ENCODE data around the gene ALG13.
A peak's percentile ranks its signal among the peaks of the same experiment; 100 is the strongest.
"Not testable (repeated sequence)": the region's sequence is repeated elsewhere in the genome, so short reads cannot be mapped to it uniquely, and the experiment has no call there.

Gene ALG13

GRCh38 chrX:111680988-111681779 is at the start of gene ALG13:
Gene ALG13, plus strand, starts transcription at chrX:111681170. Its CDS starts 49 bp downstream, at chrX:111681219.
- Histone ChIP-seq H3K4me1 (ENCODE audit: insufficient read depth, low read length) (peaks cover 7% of the 10 kb centered on the region; the same call in 1 of the 2 replicates), H3K9me3 (ENCODE audit: control insufficient read depth, insufficient read depth, low read length) (no peaks in the 10 kb centered on the region), H3K36me3 (ENCODE audit: insufficient read depth, low read length) (peaks cover 5% of the 10 kb centered on the region), H3K9ac (ENCODE audit: low read depth, low read length) (peak within 1 kb of the TSS; percentile 100)

- H3K36me3 ChIP-seq (ENCODE audit: insufficient read depth, low read length): no peaks in the 10 kb centered on the region
- no peak overlapping the region for H3K9ac ChIP-seq (ENCODE audit: low read depth, low read length)
- no peaks in the 10 kb centered on the region for H3K9me3 ChIP-seq (ENCODE audit: control insufficient read depth, insufficient read depth, low read length)
- no peaks in the 10 kb centered on the region for H3K4me1 ChIP-seq (ENCODE audit: insufficient read depth, low read length)
Observed at GRCh38 chrX:111634823-111635729, 45.9 kb upstream of the ALG13 start.

GRCh38 chrX:111641969-111642368 is 39.0 kb upstream of the ALG13 start:
- Histone ChIP-seq H3K9ac (ENCODE audit: low read depth, low read length) (no peak overlapping the region), H3K4me1 (ENCODE audit: insufficient read depth, low read length) (no peaks in the 10 kb centered on the region), H3K36me3 (ENCODE audit: insufficient read depth, low read length) (no peaks in the 10 kb centered on the region), H3K9me3 (ENCODE audit: control insufficient read depth, insufficient read depth, low read length) (no peaks in the 10 kb centered on the region)

GRCh38 chrX:111645165-111645564 is 35.8 kb upstream of the ALG13 start:
- not testable (repeated sequence) for H3K9ac ChIP-seq (ENCODE audit: low read depth, low read length); H3K36me3 ChIP-seq (ENCODE audit: insufficient read depth, low read length); H3K9me3 ChIP-seq (ENCODE audit: control insufficient read depth, insufficient read depth, low read length); H3K4me1 ChIP-seq (ENCODE audit: insufficient read depth, low read length)

- H3K9ac ChIP-seq (ENCODE audit: low read depth, low read length): no peak overlapping the region
- no peaks in the 10 kb centered on the region for H3K36me3 ChIP-seq (ENCODE audit: insufficient read depth, low read length)
- no peaks in the 10 kb centered on the region for H3K9me3 ChIP-seq (ENCODE audit: control insufficient read depth, insufficient read depth, low read length)
- H3K4me1 ChIP-seq (ENCODE audit: insufficient read depth, low read length): no peaks in the 10 kb centered on the region
Observed at GRCh38 chrX:111645607-111646006, 35.4 kb upstream of the ALG13 start.

GRCh38 chrX:111646515-111646914 is 34.5 kb upstream of the ALG13 start:
- Histone ChIP-seq H3K36me3 (ENCODE audit: insufficient read depth, low read length) (no peaks in the 10 kb centered on the region), H3K4me1 (ENCODE audit: insufficient read depth, low read length) (no peaks in the 10 kb centered on the region), H3K9me3 (ENCODE audit: control insufficient read depth, insufficient read depth, low read length) (no peaks in the 10 kb centered on the region), H3K9ac (ENCODE audit: low read depth, low read length) (no peak overlapping the region)

GRCh38 chrX:111648802-111649201 is 32.2 kb upstream of the ALG13 start:
- H3K4me1 ChIP-seq (ENCODE audit: insufficient read depth, low read length): no peaks in the 10 kb centered on the region
- no peak overlapping the region for H3K9ac ChIP-seq (ENCODE audit: low read depth, low read length)
- H3K36me3 ChIP-seq (ENCODE audit: insufficient read depth, low read length): no peaks in the 10 kb centered on the region
- no peaks in the 10 kb centered on the region for H3K9me3 ChIP-seq (ENCODE audit: control insufficient read depth, insufficient read depth, low read length)

GRCh38 chrX:111649638-111650037 is 31.3 kb upstream of the ALG13 start:
- Histone ChIP-seq H3K4me1 (ENCODE audit: insufficient read depth, low read length) (no peaks in the 10 kb centered on the region), H3K36me3 (ENCODE audit: insufficient read depth, low read length) (no peaks in the 10 kb centered on the region), H3K9me3 (ENCODE audit: control insufficient read depth, insufficient read depth, low read length) (no peaks in the 10 kb centered on the region), H3K9ac (ENCODE audit: low read depth, low read length) (no peak overlapping the region)

GRCh38 chrX:111650845-111651244 is 30.1 kb upstream of the ALG13 start:
- Histone ChIP-seq H3K9me3 (ENCODE audit: control insufficient read depth, insufficient read depth, low read length) (no peaks in the 10 kb centered on the region), H3K4me1 (ENCODE audit: insufficient read depth, low read length) (no peaks in the 10 kb centered on the region), H3K9ac (ENCODE audit: low read depth, low read length) (no peak overlapping the region), H3K36me3 (ENCODE audit: insufficient read depth, low read length) (no peaks in the 10 kb centered on the region)

- H3K9me3 ChIP-seq (ENCODE audit: control insufficient read depth, insufficient read depth, low read length): no peaks in the 10 kb centered on the region
Observed at GRCh38 chrX:111652719-111653118, 28.3 kb upstream of the ALG13 start.

GRCh38 chrX:111661241-111661640 is 19.7 kb upstream of the ALG13 start:
- Histone ChIP-seq H3K4me1 (ENCODE audit: insufficient read depth, low read length) (peaks cover 9% of the 10 kb centered on the region), H3K36me3 (ENCODE audit: insufficient read depth, low read length) (no peaks in the 10 kb centered on the region), H3K9ac (ENCODE audit: low read depth, low read length) (no peak overlapping the region), H3K9me3 (ENCODE audit: control insufficient read depth, insufficient read depth, low read length) (no peaks in the 10 kb centered on the region)

More at GRCh38 chrX:111652719-111653118, 28.3 kb upstream of the ALG13 start:
- Histone ChIP-seq H3K9ac (ENCODE audit: low read depth, low read length) (no peak overlapping the region), H3K4me1 (ENCODE audit: insufficient read depth, low read length) (no peaks in the 10 kb centered on the region), H3K36me3 (ENCODE audit: insufficient read depth, low read length) (no peaks in the 10 kb centered on the region)

- Histone ChIP-seq H3K9me3 (ENCODE audit: control insufficient read depth, insufficient read depth, low read length) (no peaks in the 10 kb centered on the region), H3K4me1 (ENCODE audit: insufficient read depth, low read length) (peaks cover 9% of the 10 kb centered on the region), H3K9ac (ENCODE audit: low read depth, low read length) (no peak overlapping the region), H3K36me3 (ENCODE audit: insufficient read depth, low read length) (no peaks in the 10 kb centered on the region)
Observed at GRCh38 chrX:111662292-111662691, 18.7 kb upstream of the ALG13 start.

- H3K36me3 ChIP-seq (ENCODE audit: insufficient read depth, low read length): no peaks in the 10 kb centered on the region
- 0 out of 2 replicates have a peak, but pooled peaks cover 8% of the 10 kb centered on the region for H3K4me1 ChIP-seq (ENCODE audit: insufficient read depth, low read length)
- H3K9me3 ChIP-seq (ENCODE audit: control insufficient read depth, insufficient read depth, low read length): no peaks in the 10 kb centered on the region
- H3K9ac ChIP-seq (ENCODE audit: low read depth, low read length): no peak overlapping the region
Observed at GRCh38 chrX:111671668-111672067, 9.3 kb upstream of the ALG13 start.

- Histone ChIP-seq H3K36me3 (ENCODE audit: insufficient read depth, low read length) (peaks cover 13% of the 10 kb centered on the region), H3K9me3 (ENCODE audit: control insufficient read depth, insufficient read depth, low read length) (no peaks in the 10 kb centered on the region), H3K4me1 (ENCODE audit: insufficient read depth, low read length) (peaks cover 6% of the 10 kb centered on the region; the same call in 1 of the 2 replicates), H3K9ac (ENCODE audit: low read depth, low read length) (no peak overlapping the region)
Observed at GRCh38 chrX:111687305-111687704, 6.3 kb downstream of the ALG13 start.
